IMR-90 (cell line): ENCODE data around the gene GPC5. TPM values are rescaled to one million over a fixed set of nuclear protein-coding genes. Genes with fewer than 3 reads are reported as not detected.

ENCODE experiments used
- ATAC-seq: fragments of 200-7000 bp; cut with Tn5 transposase; 2 replicates; pipeline ENCODE4 v1.9.1; 2020; ENCODE audit warnings: low read depth, mild to moderate bottlenecking, moderate library complexity
- BruUV-seq: library from RNA; stranded (reverse); fragments of 400-500 nt; replicated peaks from 2 replicates; lab custom pipeline; 2021; lab: Mats Ljungman, UMichigan
- CTCF ChIA-PET: fragments of 300-600 bp; formaldehyde crosslinking; extraction: SDS; loops from one replicate; lab custom pipeline; 2021; ENCODE audit warnings: antibody characterized with exemption; lab: Yijun Ruan, JAX
- POLR2A ChIA-PET: fragments of 300-600 bp; sonication (Branson Sonifier 250); formaldehyde crosslinking; loops from one replicate; lab custom pipeline; 2022; ENCODE audit warnings: antibody characterized with exemption; ENCODE audit not compliant: unreplicated experiment; lab: Charles Lee
- DNase-seq: peaks from one replicate; pipeline ENCODE4 v3.0.0; 2013
- H2AFZ ChIP-seq: replicated peaks from 2 replicates; pipeline ENCODE3; 2013; ENCODE audit warnings: low read length, mild to moderate bottlenecking; ENCODE audit not compliant: poor library complexity
- H2AK5ac ChIP-seq: 2 replicates; pipeline ENCODE4 v1.6.1; 2013; ENCODE audit warnings: low read depth, low read length, inconsistent platforms
- H2AK9ac ChIP-seq: replicated peaks from 2 replicates; pipeline ENCODE3; 2013; ENCODE audit warnings: mild to moderate bottlenecking, low read depth, low read length, moderate library complexity; ENCODE audit not compliant: poor library complexity
- H2BK120ac ChIP-seq: 2 replicates; pipeline ENCODE4 v1.6.1; 2013; ENCODE audit warnings: low read depth, low read length, inconsistent platforms
- H2BK15ac ChIP-seq: 3 replicates; pipeline ENCODE4 v1.6.1; 2013; ENCODE audit warnings: low read depth, low read length, inconsistent platforms
- H2BK20ac ChIP-seq: 2 replicates; pipeline ENCODE4 v1.6.1; 2013; ENCODE audit warnings: low read depth, mild to moderate bottlenecking, inconsistent platforms, low read length, moderate library complexity
- H2BK5ac ChIP-seq: 2 replicates; pipeline ENCODE4 v1.6.1; 2013; ENCODE audit warnings: mild to moderate bottlenecking, low read depth, low read length, inconsistent platforms; ENCODE audit not compliant: poor library complexity, severe bottlenecking
- H3K14ac ChIP-seq: replicated peaks from 2 replicates; pipeline ENCODE4 v1.6.1; 2013; ENCODE audit warnings: low read depth, low read length, inconsistent platforms
- H3K18ac ChIP-seq: 2 replicates; pipeline ENCODE4 v1.6.1; 2013; ENCODE audit warnings: low read depth, low read length, control low read depth
- H3K23ac ChIP-seq: 2 replicates; pipeline ENCODE4 v1.6.1; 2013; ENCODE audit warnings: low read depth, low read length, inconsistent platforms
- H3K27ac ChIP-seq: 2 replicates; pipeline ENCODE4 v1.5.1; 2013; ENCODE audit warnings: mild to moderate bottlenecking, control low read depth, low read length; ENCODE audit not compliant: insufficient read depth
- H3K27me3 ChIP-seq: 2 replicates; pipeline ENCODE4 v1.6.1; 2013; ENCODE audit warnings: low read length; ENCODE audit not compliant: control insufficient read depth, insufficient read depth
- H3K36me3 ChIP-seq: 2 replicates; pipeline ENCODE4 v1.6.1; 2013; ENCODE audit warnings: low read length, mixed read lengths; ENCODE audit not compliant: control insufficient read depth, insufficient read depth
- H3K4ac ChIP-seq: 2 replicates; pipeline ENCODE4 v1.6.1; 2013; ENCODE audit warnings: low read depth, low read length, inconsistent platforms
- H3K4me1 ChIP-seq: 2 replicates; pipeline ENCODE4 v1.6.1; 2013; ENCODE audit warnings: low read length, mixed read lengths; ENCODE audit not compliant: control insufficient read depth, insufficient read depth
- H3K4me2 ChIP-seq: 2 replicates; pipeline ENCODE4 v1.6.1; 2013; ENCODE audit warnings: low read depth, mild to moderate bottlenecking, control low read depth, low read length, moderate library complexity
- H3K4me3 ChIP-seq: 2 replicates; pipeline ENCODE4 v1.5.1; 2013; ENCODE audit warnings: low read depth, mild to moderate bottlenecking, control low read depth, low read length, moderate library complexity; ENCODE audit not compliant: insufficient read depth
- H3K56ac ChIP-seq: 2 replicates; pipeline ENCODE4 v1.6.1; 2013; ENCODE audit warnings: low read length, inconsistent platforms; ENCODE audit not compliant: insufficient read depth; ENCODE audit errors: extremely low read depth
- H3K79me1 ChIP-seq, 2 experiments: 2 replicates each; pipeline ENCODE4 v1.6.1; 2013; ENCODE audit warnings: low read length in 2 of 2, inconsistent platforms in 1 of 2, low read depth in 1 of 2
- H3K9ac ChIP-seq: 2 replicates; pipeline ENCODE4 v1.6.1; 2013; ENCODE audit warnings: low read depth, low read length, control low read depth
- H3K9me1 ChIP-seq: 2 replicates; pipeline ENCODE4 v1.6.1; 2013; ENCODE audit warnings: low read length, inconsistent platforms; ENCODE audit not compliant: insufficient read depth
- H3K9me3 ChIP-seq: 2 replicates; pipeline ENCODE4 v1.6.1; 2013; ENCODE audit warnings: low read length; ENCODE audit not compliant: control insufficient read depth, insufficient read depth
- H4K20me1 ChIP-seq: 2 replicates; pipeline ENCODE4 v1.6.1; 2013; ENCODE audit warnings: low read length, inconsistent platforms; ENCODE audit not compliant: insufficient read depth
- H4K5ac ChIP-seq: 2 replicates; pipeline ENCODE4 v1.6.1; 2013; ENCODE audit warnings: mild to moderate bottlenecking, low read depth, low read length, control low read depth
- H4K8ac ChIP-seq, 2 experiments: 2 replicates each; pipeline ENCODE4 v1.6.1; 2013; ENCODE audit warnings: low read depth in 2 of 2, low read length in 2 of 2, control low read depth in 1 of 2, inconsistent platforms in 1 of 2
- H4K91ac ChIP-seq: 2 replicates; pipeline ENCODE4 v1.6.1; 2013; ENCODE audit warnings: low read depth, low read length, inconsistent platforms; ENCODE audit not compliant: insufficient read depth
- BHLHE40 ChIP-seq: fragments of 150-350 bp; IDR thresholded peaks from 2 replicates; pipeline ENCODE4 v1.6.1; 2016; ENCODE audit warnings: mild to moderate bottlenecking, low read depth, low read length
- CEBPB ChIP-seq: IDR thresholded peaks from 2 replicates; pipeline ENCODE4 v1.6.1; 2012; ENCODE audit warnings: low read depth, low read length, improper control_type of control experiment
- CHD1 ChIP-seq: IDR thresholded peaks from 2 replicates; pipeline ENCODE4 v1.6.1; 2012; ENCODE audit warnings: low read depth, low read length, improper control_type of control experiment
- CTCF ChIP-seq: conservative IDR thresholded peaks from 2 replicates; pipeline ENCODE4 v1.5.1; 2012; ENCODE audit warnings: mild to moderate bottlenecking, low read depth, low read length, improper control_type of control experiment
- ELK1 ChIP-seq: fragments of 150-350 bp; IDR thresholded peaks from 2 replicates; pipeline ENCODE4 v1.6.1; 2016; ENCODE audit warnings: low read depth, mild to moderate bottlenecking, low read length, moderate library complexity, borderline replicate concordance
- FOS ChIP-seq: fragments of 150-350 bp; IDR thresholded peaks from 2 replicates; pipeline ENCODE4 v1.6.1; 2016; ENCODE audit warnings: low read depth, low read length
- MAFK ChIP-seq: IDR thresholded peaks from 2 replicates; pipeline ENCODE4 v1.6.1; 2012; ENCODE audit warnings: low read depth, low read length, improper control_type of control experiment
- MAZ ChIP-seq: IDR thresholded peaks from 2 replicates; pipeline ENCODE4 v1.6.1; 2012; ENCODE audit warnings: low read depth, mild to moderate bottlenecking, low read length, improper control_type of control experiment, moderate library complexity, borderline replicate concordance
- MXI1 ChIP-seq: IDR thresholded peaks from 2 replicates; pipeline ENCODE4 v1.6.1; 2012; ENCODE audit warnings: low read depth, mild to moderate bottlenecking, low read length, moderate library complexity, borderline replicate concordance
- NFE2L2 ChIP-seq: fragments of 150-350 bp; IDR thresholded peaks from 2 replicates; pipeline ENCODE4 v1.6.1; 2016; ENCODE audit warnings: low read depth, mild to moderate bottlenecking, low read length
- POLR2A ChIP-seq: IDR thresholded peaks from 2 replicates; pipeline ENCODE4 v1.6.1; 2012; ENCODE audit warnings: mild to moderate bottlenecking, low read depth, low read length
- RAD21 ChIP-seq: IDR thresholded peaks from 2 replicates; pipeline ENCODE4 v1.6.1; 2012; ENCODE audit warnings: low read length, improper control_type of control experiment
- RCOR1 ChIP-seq: IDR thresholded peaks from 2 replicates; pipeline ENCODE4 v1.6.1; 2012; ENCODE audit warnings: mild to moderate bottlenecking, low read length, improper control_type of control experiment; ENCODE audit not compliant: insufficient replicate concordance
- RFX5 ChIP-seq: IDR thresholded peaks from 2 replicates; pipeline ENCODE4 v1.8.0; 2012; ENCODE audit warnings: low read depth, mild to moderate bottlenecking, low read length, moderate library complexity
- SMC3 ChIP-seq: fragments of 150-350 bp; IDR thresholded peaks from 2 replicates; pipeline ENCODE4 v1.6.1; 2016; ENCODE audit warnings: low read depth, mild to moderate bottlenecking, antibody characterized with exemption, low read length, moderate library complexity
- USF2 ChIP-seq: fragments of 150-350 bp; IDR thresholded peaks from 2 replicates; pipeline ENCODE4 v1.6.1; 2017; ENCODE audit warnings: mild to moderate bottlenecking, antibody characterized with exemption, low read length, low read depth
- dilution Hi-C: fragments of 300-500 bp; cut with HindIII; formaldehyde crosslinking; loops from one replicate; pipeline ENCODE4 v1.14.3; 2018; ENCODE audit warnings: low sequenced_read_pairs; ENCODE audit not compliant: unreplicated experiment
- in situ Hi-C: fragments of 300-500 bp; cut with MboI; formaldehyde crosslinking; loops from 3 replicates; pipeline ENCODE4 v1.14.3; 2019; ENCODE audit warnings: low sequenced_read_pairs, inconsistent platforms, mixed read lengths
- intact Hi-C: fragments of 100-400 bp; cut with micrococcal nuclease; formaldehyde crosslinking; loops from 2 replicates; pipeline ENCODE4 v1.10.0; 2022
- polyA plus RNA-seq, 3 experiments: library from polyadenylated mRNA; depleted of rRNA; stranded (reverse); fragments of >200 nt; gene quantifications; 2 replicates each; pipeline ENCODE4 v1.2.3, GENCODE V29; 2012; ENCODE audit warnings: low replicate concordance in 1 of 3
- total RNA-seq: library from RNA; depleted of rRNA; stranded (reverse); fragments of >200 nt; gene quantifications from 2 replicates; pipeline ENCODE4 v1.2.3, GENCODE V29; 2012

The GPC5 gene
- total and polyA plus RNA-seq, 2 of the 4 experiments (the other 2 are of a cell fraction), result 0.94 to 1.8 TPM

GRCh38 chr13:91802957-91803356 lies 404.5 kb downstream of the GPC5 start:
- ATAC-seq, result no peak
- H3K9ac ChIP-seq, result no peak overlapping the region

More at GRCh38 chr13:91802957-91803356, 404.5 kb downstream of the GPC5 start:
- Histone ChIP-seq H2BK5ac (no peak overlapping the region), H4K20me1 (no peaks in the 10 kb centered on the region), H3K14ac (no peak overlapping the region), H3K36me3 (no peaks in the 10 kb centered on the region), H2BK120ac (no peak overlapping the region), H4K91ac (no peak overlapping the region), H3K56ac (no peak overlapping the region), H2BK20ac (no peak overlapping the region), H3K4me3 (no peak overlapping the region), H3K4me1 (no peaks in the 10 kb centered on the region), H3K79me1 (no peaks in the 10 kb centered on the region), H3K27me3 (no peaks in the 10 kb centered on the region), H3K9me1 (no peaks in the 10 kb centered on the region), H3K4ac (no peak overlapping the region), H3K27ac (no peak overlapping the region), H2AK9ac (no peak overlapping the region), H4K8ac (no peak overlapping the region), H4K5ac (no peak overlapping the region), H3K9me3 (no peaks in the 10 kb centered on the region), H2BK15ac (no peak overlapping the region), H3K23ac (no peak overlapping the region), H2AFZ (no peak overlapping the region), H3K4me2 (no peak overlapping the region), H3K18ac (no peak overlapping the region), H2AK5ac (no peak overlapping the region)
- dilution Hi-C loops, result no loop called here
- ChIA-PET CTCF (no interaction called here), POLR2A (no interaction called here)
- intact Hi-C loops, result no loop called here
- no TSS peak for BruUV-seq
- DNase-seq, result no peak
- TF ChIP-seq MAFK (no peak), FOS (no peak), RCOR1 (no peak), NFE2L2 (no peak), CHD1 (no peak), BHLHE40 (no peak), RFX5 (no peak), CTCF (no peak), USF2 (no peak), ELK1 (no peak), MXI1 (no peak), SMC3 (no peak), POLR2A (no peak), CEBPB (no peak), RAD21 (no peak), MAZ (no peak)
- in situ Hi-C loops, result no loop called here
